Natural killer cell treated with Interleukin-12 subunit alpha and Interleukin-12 subunit beta and Interleukin-15 and Interleukin-18, amount 100 ng/mL, for 72 hours (primary cell): ENCODE measurements around the gene NETO2. TPM values are rescaled to one million over a fixed set of nuclear protein-coding genes. Genes with fewer than 3 reads are reported as not detected.

Experiments used
- ATAC-seq, 2 donors: fragments of 150-1000 bp; cut with Tn5 transposase in 1 of 2; sonication (Bioruptor Pico), chemical (Tn5 transposase) in 1 of 2; 2 replicates each; pipeline ENCODE4 v1.10.0; 2021
- DNase-seq: peaks from one replicate; pipeline ENCODE4 v3.0.0; 2022; ENCODE audit warnings: low spot score
- H3K27ac Mint-ChIP-seq, 2 donors: 1 replicate in 1 of 2; 2 replicates in 1 of 2; pipeline ENCODE4 v1.8.0; 2022; ENCODE audit warnings: mixed read lengths in 2 of 2, mild to moderate bottlenecking in 1 of 2, moderate library complexity in 1 of 2
- H3K27me3 Mint-ChIP-seq, 2 donors: 1 replicate in 1 of 2; 2 replicates in 1 of 2; pipeline ENCODE4 v1.8.0; 2022; ENCODE audit warnings: mixed read lengths in 2 of 2
- H3K36me3 Mint-ChIP-seq: one replicate; pipeline ENCODE4 v1.8.0; 2022; ENCODE audit warnings: mixed read lengths
- H3K4me1 Mint-ChIP-seq, 2 donors: 1 replicate in 1 of 2; 2 replicates in 1 of 2; pipeline ENCODE4 v1.8.0; 2022; ENCODE audit warnings: low read depth in 2 of 2, mixed read lengths in 2 of 2, mild to moderate bottlenecking in 1 of 2
- H3K4me3 Mint-ChIP-seq: one replicate; pipeline ENCODE4 v1.8.0; 2022; ENCODE audit warnings: mixed read lengths
- H3K9me3 Mint-ChIP-seq: 2 replicates; pipeline ENCODE4 v1.8.0; 2022; ENCODE audit warnings: mixed read lengths
- total RNA-seq, 2 donors: library from RNA; stranded (reverse); gene quantifications; one replicate each; pipeline ENCODE4 v1.2.3, GENCODE V29; 2022

NETO2 gene
- total RNA-seq, 2 donors from 2014 or later, result 6.1 to 18.2 TPM

DNA sequence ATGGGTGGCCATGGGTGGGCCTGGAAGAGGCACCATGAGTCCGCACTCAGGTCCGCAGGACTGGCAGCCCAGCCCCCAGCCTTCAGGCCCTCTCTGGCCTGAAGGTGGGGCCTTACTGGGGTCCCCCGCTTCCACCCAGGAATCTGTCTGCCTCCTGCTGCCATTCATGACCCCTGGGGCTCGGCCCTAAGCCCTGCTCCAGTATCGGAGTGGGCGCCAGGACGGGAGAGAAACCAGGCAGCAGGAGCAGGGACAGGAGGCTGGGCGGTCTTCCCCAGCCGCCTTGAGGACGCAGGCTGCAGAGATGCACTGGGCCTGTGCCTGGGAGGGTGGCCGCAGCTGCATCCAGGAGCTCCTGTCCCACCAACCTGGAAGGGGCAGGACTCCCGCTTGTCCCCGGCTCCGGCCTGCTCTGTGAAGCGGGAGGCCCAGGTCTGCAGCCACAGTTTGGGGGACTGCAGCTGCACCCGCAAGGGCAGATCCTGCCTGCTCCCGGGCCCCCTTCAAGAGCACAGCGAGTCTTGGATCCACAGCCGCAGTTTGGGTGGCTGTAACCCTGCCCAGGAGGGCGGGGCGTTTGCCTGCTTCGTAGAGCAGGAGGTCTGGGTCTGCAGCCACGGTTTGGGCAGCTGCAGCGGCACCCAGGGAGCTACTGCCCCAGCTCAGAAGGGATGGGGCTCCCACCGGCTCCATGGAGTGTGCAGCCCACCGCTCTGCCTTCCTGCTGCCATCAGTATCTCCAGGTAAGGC is 88.4 kb downstream of the NETO2 start:
- no peak overlapping the region for H3K4me3 Mint-ChIP-seq
- no peak overlapping the region for H3K27ac Mint-ChIP-seq
- no peaks in the 10 kb centered on the region for H3K4me1 Mint-ChIP-seq
- DNase-seq (no peak), ATAC-seq (no peak)
- H3K9me3 Mint-ChIP-seq, result no peaks in the 10 kb centered on the region
- H3K27me3 Mint-ChIP-seq, result peaks cover 0 to 5% of the 10 kb centered on the region in 2 donors
- no peaks in the 10 kb centered on the region for H3K36me3 Mint-ChIP-seq

DNA sequence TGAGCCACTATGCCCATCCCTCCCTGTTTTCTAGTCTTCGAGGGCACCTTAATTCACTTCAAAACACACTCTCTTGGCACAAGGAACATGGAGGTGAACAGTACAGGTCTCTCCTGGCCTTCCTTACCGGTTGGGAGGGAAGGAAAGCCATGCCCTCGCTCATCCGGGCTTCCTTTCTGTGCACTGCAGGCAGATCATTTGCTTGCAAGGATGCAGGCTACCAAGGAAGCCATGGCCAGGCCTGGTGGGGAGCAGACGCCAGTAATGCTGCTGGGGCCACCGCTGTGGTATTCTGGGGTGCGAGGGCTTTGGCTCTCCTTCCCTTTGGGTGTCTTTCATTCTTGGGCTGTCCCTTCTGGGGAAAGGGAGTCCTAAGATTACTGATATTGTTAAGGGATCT is 89.4 kb downstream of the NETO2 start:
- no peak for ATAC-seq

DNA sequence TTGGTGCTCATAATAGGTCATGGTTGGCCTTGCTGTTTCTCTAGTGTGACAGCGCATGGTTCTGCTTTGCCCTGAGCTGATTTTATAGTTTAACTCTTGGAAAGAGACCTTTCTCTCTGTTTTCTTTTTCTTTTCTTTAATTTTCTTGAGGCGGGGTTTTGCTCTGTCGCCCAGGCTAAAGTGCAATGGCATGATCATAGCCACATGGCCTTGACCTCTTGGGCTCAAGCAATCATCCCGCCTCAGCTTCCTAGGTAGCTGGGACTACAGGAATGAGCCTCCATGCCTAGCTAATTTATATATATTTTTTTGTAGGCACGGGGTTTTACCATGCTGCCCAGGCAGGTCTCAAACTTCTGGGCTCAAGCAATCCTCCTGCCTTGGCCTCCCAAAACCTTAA is 89.8 kb downstream of the NETO2 start:
- no peak for DNase-seq
- Mint-ChIP-seq H3K9me3 (no peaks in the 10 kb centered on the region), H3K36me3 (no peaks in the 10 kb centered on the region), H3K4me3 (no peak overlapping the region), H3K27ac (no peak overlapping the region), H3K27me3 (peaks cover 0 to 9% of the 10 kb centered on the region in 2 donors), H3K4me1 (no peaks in the 10 kb centered on the region)
- ATAC-seq, result no peak

More for the DNA sequence above, 89.4 kb downstream of the NETO2 start:
- no peak overlapping the region for H3K27ac Mint-ChIP-seq
- no peaks in the 10 kb centered on the region for H3K36me3 Mint-ChIP-seq
- no peaks in the 10 kb centered on the region for H3K4me1 Mint-ChIP-seq
- no peaks in the 10 kb centered on the region for H3K9me3 Mint-ChIP-seq
- H3K27me3 Mint-ChIP-seq, result peaks cover 0 to 9% of the 10 kb centered on the region in 2 donors
- no peak for DNase-seq
- H3K4me3 Mint-ChIP-seq, result no peak overlapping the region

DNA sequence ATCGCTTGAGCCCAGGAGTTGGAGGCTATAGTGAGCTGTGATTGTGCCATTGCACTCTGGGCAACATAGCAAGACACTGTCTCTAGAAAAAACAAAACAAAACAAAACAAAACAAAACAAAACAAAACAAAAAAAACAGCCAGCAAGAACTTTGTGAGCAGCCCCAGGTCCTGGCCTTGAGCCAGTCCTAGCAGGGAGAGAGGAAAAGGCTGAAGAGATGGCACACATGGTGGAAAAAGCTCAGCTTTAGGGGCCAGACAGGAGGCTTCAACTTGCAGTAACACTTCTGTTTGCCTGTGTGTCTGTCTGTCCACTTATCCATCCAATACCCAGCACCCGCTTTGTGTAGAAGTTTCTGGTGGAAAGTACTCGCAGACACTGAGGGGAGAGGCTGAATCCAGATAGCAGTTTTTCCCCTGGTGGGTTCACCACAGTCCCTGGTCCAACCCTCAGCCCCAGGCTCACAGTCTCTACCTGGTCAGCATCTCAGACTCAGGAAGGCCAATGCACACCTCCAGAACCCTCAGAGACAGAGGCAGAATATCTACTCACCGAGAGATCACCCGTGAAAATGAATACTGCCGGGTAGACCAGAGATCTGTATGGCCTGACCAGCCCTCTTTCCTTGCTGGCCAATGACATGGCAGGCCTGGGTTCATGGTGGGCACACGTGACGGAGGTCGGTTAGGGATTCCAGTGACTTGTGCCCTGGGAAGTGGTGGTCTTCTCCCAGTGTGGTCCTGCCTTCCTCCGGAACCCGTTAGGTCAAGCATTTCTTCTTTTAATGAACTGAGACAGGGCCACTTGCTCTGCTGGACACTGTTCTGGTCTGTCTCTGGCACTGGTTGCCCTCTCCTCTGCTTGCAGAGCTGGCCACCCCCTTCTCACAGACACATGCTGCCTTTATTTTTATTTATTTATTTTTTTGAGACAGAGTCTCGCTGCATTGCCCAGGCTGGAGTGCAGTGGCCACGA is 90.8 kb downstream of the NETO2 start:
- Mint-ChIP-seq H3K4me1 (no peaks in the 10 kb centered on the region), H3K4me3 (no peak overlapping the region), H3K27me3 (peaks cover 6 to 16% of the 10 kb centered on the region in 2 donors), H3K36me3 (no peaks in the 10 kb centered on the region), H3K9me3 (no peaks in the 10 kb centered on the region), H3K27ac (no peak overlapping the region)
- ATAC-seq (no peak), DNase-seq (no peak)

DNA sequence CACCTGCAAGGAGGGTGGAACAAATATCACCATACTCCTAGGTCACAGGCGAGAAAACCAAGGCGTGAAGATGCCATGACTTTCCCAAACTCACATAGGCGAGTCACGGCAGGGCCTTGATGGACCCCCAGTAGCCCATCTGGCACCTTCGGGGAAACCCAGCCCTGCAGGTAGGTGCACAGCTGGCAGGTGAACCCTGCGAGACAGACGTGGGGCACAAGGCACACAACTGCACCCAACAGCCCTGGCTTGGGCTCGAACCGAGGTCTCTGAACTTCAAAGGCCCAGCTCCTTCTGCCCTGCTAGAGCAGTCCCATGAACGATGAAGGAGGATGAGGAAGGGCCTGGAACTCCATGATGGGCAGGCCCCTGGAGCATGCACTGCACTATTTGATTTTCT is 92.7 kb downstream of the NETO2 start:
- Mint-ChIP-seq H3K9me3 (no peaks in the 10 kb centered on the region), H3K4me1 (peaks cover 2% of the 10 kb centered on the region in 2 donors), H3K36me3 (no peaks in the 10 kb centered on the region), H3K4me3 (no peak overlapping the region), H3K27ac (no peak overlapping the region), H3K27me3 (peaks cover 10 to 19% of the 10 kb centered on the region in 2 donors)
- DNase-seq (no peak), ATAC-seq (no peak)

DNA sequence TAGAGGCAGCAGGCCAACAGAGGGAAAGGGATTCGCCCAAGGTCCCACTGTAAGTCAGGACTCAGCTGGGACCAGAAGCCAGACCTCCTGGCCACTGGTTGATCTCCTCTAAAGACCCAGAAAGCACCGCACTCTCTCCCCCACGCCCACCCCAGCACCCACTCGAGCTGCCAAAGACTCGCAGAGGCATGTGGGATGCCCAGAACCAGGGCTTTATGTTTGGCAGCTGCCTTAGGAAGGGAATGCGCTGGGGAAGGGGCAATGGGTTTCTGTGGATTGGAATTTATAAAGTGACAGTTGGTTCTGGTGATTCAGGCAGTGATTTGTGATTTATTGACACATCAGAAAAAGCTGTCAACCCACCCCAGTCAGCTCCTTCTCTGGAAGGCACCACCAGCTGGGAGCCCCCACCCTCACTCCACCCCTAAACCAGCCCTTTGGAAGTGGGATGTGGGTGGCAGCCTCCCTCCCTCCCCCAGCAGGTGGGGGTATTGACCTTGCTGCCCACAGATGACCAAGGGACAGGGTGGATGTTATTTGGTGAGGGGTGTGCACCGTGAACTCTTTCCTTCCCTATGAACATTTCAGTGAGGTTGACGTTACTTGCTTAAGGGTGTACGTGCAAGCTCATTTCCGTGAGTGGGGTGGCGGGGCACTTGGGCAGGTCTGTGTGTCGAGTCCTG is 93.7 kb downstream of the NETO2 start:
- Mint-ChIP-seq H3K27me3 (peaks cover 11 to 22% of the 10 kb centered on the region in 2 donors), H3K4me3 (no peak overlapping the region), H3K27ac (no peak overlapping the region), H3K4me1 (peaks cover 9 to 12% of the 10 kb centered on the region in 2 donors), H3K9me3 (no peaks in the 10 kb centered on the region), H3K36me3 (no peaks in the 10 kb centered on the region)
- ATAC-seq, result no peak
- DNase-seq, result no peak

DNA sequence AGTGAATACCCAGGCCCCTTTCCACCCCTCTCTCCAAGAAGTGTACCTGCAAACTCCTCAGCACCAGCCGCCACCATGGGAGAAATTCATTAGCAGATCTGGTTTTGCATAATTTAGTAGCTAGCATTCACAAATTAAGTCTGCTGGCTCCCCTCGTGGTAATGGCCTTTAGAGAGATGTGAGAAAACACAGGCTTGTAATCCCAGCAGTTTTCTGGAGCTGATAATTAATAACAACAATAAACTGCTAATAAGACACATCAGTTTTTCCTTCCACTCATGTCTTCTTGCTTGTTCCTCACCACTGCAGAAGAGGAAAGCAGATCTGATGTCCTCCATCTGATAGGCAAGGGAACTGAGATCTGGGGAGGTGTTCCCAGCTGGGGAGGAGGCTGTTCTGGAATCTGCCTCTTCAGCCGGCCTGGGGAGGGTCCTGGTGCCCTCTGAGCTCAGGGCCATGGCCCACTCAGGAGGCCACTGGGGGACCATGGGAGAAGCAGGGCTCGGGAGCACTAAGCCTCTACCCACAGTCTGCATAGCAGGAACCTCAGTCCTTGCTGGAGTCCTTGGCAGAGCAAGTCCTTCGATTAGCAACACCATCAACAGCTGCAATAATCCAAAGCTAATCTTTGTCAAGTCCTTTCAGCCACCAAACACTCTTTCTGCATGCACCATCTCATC is 96.1 kb downstream of the NETO2 start:
- DNase-seq (no peak), ATAC-seq (no peak)
- Mint-ChIP-seq H3K27me3 (peaks cover 25 to 29% of the 10 kb centered on the region in 2 donors), H3K4me3 (no peak overlapping the region), H3K4me1 (peaks cover 15 to 16% of the 10 kb centered on the region in 2 donors), H3K27ac (no peak overlapping the region), H3K9me3 (no peaks in the 10 kb centered on the region), H3K36me3 (no peaks in the 10 kb centered on the region)

DNA sequence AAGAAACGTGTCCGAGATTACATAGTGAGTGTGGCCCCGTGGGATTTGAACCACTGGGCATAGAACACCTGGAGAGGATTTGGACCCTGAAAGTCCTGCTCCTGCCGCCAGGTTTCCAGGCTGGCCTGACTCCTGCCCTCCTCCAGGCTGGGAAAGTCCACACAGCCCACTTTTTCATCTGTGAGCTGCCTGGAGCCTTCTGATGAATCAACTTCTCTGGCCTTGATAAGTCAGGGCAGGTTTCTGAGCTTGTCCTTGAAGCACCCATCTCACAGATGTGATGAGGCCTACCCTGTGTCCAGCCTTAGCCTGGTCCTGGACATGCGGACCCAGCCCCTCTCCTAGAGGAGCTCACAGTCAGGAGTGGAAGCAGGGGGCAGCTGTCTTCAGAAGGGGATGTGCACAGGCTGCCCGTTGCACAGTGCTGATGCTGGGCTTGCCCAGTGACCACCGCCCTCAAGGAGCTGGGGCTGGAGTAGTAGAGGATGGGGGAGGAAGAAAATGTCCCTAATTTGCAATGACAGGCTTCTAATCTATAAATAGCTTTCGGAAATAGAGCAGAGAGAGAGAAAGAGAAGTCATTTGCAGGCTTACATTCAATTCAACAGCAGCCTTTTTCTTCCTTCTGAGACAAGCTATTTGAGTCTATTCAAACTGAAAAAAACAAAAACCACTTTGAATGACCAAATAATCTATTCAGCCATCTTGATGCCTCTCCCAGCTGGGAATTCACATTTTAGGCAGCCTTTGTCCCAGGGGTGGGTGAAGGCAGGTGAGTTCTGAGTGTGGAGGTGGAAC is 96.8 kb downstream of the NETO2 start:
- DNase-seq (no peak), ATAC-seq (no peak)
- no peak overlapping the region for H3K27ac Mint-ChIP-seq
- H3K27me3 Mint-ChIP-seq, result peaks cover 32 to 34% of the 10 kb centered on the region in 2 donors
- H3K4me3 Mint-ChIP-seq, result no peak overlapping the region
- H3K36me3 Mint-ChIP-seq, result no peaks in the 10 kb centered on the region
- no peaks in the 10 kb centered on the region for H3K9me3 Mint-ChIP-seq
- H3K4me1 Mint-ChIP-seq, result peaks cover 16 to 18% of the 10 kb centered on the region in 2 donors

DNA sequence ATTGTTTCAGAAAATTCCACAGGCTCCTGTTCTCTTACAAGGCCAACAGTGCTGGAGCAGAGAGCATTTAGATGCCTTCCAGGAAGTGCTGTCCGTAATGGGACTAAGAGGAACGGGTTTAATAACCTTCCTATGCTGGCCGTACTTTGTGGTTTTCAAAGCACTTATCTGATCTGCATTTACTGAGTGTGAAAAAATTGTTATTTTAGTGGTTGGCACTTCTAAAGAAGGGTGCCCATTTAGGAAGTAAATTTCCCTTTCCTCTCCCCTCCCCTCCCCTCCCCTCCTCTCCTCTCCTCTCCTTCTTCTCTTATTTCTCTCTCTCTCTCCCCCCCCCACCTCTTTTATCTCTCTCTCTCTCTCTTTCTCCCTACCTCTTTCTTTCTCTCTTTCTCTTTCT is 98.3 kb downstream of the NETO2 start:
- Mint-ChIP-seq H3K4me1 (peaks cover 16 to 18% of the 10 kb centered on the region in 2 donors), H3K27me3 (peaks cover 31 to 34% of the 10 kb centered on the region in 2 donors), H3K9me3 (no peaks in the 10 kb centered on the region), H3K36me3 (no peaks in the 10 kb centered on the region), H3K4me3 (peak overlapping the region; percentile 69), H3K27ac (no peak overlapping the region)
- ATAC-seq, result no peak
- no peak for DNase-seq

DNA sequence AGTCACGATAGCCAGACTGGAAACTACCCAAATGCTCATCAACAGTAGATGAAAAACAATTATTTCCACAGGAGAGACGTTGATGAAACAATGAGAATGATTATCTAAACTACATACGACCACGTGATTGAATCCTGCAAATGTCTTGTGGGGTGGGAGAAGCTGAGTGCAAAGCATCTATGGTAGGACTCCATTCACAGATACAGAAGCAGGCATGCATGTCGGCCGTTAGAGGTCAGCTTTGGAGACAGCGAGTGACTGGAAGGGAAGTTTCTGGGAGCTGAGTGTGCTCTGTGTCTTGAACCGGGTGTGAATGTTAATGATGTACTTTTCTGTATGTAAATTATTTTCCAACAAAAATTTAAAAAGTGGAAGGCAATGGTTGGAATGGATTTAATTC is 98.7 kb downstream of the NETO2 start:
- Mint-ChIP-seq H3K27me3 (peaks cover 29 to 39% of the 10 kb centered on the region in 2 donors), H3K9me3 (no peaks in the 10 kb centered on the region), H3K36me3 (no peaks in the 10 kb centered on the region), H3K27ac (no peak overlapping the region), H3K4me3 (peak overlapping the region; percentile 69), H3K4me1 (peaks cover 16 to 18% of the 10 kb centered on the region in 2 donors)
- DNase-seq (no peak), ATAC-seq (no peak)

DNA sequence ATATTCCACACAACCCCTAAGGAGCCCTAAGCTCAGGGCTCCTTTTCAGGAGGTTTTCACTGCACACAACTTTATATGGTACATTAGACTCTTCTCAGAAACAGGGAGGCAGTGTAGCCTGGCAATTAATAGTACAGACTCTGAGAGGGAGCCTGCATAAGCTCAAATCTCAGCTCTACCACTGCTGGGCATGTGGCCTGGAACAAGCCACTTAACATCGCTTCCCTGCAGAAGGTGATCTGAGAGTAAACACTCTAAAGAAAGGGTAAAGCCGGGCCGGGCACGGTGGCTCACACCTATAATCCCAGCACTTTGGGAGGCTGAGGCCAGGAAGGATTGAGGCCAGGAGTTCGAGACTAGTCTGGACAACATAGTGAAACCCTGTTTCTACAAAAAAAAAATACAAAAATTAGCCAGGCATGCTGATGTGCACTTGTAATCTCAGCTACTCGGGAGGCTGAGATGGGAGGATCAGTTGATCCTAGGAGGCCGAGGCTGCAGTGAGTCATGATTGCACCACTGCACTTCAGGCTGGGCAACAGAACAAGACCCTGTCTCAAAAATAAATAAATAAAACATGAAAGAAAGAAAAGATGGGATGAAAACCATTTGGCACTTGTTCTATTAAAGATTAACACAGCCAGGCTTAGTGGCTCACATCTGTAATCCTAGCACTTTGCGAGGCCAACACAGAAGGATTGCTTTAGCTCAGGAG is 99.6 kb downstream of the NETO2 start:
- no peaks in the 10 kb centered on the region for H3K36me3 Mint-ChIP-seq
- H3K4me3 Mint-ChIP-seq, result no peak overlapping the region
- H3K9me3 Mint-ChIP-seq, result no peaks in the 10 kb centered on the region
- peaks cover 16 to 18% of the 10 kb centered on the region in 2 donors for H3K4me1 Mint-ChIP-seq
- DNase-seq, result no peak
- ATAC-seq, result no peak
- H3K27me3 Mint-ChIP-seq, result peaks cover 32 to 48% of the 10 kb centered on the region in 2 donors
- H3K27ac Mint-ChIP-seq, result no peak overlapping the region

DNA sequence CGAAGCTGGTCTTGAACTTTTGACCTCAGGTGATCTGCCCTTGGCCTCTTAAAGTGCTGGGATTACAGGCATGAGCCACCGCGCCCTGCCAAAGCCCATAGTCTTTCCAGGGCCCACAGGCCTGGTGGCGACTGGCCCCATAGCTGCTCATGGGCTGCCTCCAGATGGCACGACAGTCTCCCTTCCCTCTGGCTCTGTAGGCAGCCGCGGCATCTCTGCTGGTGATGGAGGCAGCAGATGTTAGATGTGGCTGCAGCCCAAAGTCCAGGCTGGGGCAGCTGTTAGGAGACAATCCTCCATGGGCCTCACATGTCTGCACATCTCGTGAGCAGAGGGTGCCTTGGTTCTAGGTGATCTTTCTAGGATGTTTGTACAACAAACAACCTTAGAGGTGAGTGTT is 100.5 kb downstream of the NETO2 start:
- Mint-ChIP-seq H3K27me3 (peaks cover 28 to 46% of the 10 kb centered on the region in 2 donors), H3K4me1 (peaks cover 16 to 18% of the 10 kb centered on the region in 2 donors), H3K4me3 (peak overlapping the region; percentile 11), H3K27ac (no peak overlapping the region), H3K36me3 (no peaks in the 10 kb centered on the region), H3K9me3 (no peaks in the 10 kb centered on the region)
- ATAC-seq (no peak), DNase-seq (no peak)
